Activated gamma-delta T cell treated with anti-CD3 and anti-CD28 coated beads, Interleukin-2, amount 50 U/mL, for 16 hours (primary cell): ENCODE results near the gene MAB21L2.
"Not testable (repeated sequence)": the region's sequence is repeated elsewhere in the genome, so short reads cannot be mapped to it uniquely, and the experiment has no call there.

Experiments
- DNase-seq: peaks from one replicate; pipeline ENCODE4 v3.0.0-alpha.2; 2020; ENCODE audit warnings: low read depth

Gene MAB21L2

DNA sequence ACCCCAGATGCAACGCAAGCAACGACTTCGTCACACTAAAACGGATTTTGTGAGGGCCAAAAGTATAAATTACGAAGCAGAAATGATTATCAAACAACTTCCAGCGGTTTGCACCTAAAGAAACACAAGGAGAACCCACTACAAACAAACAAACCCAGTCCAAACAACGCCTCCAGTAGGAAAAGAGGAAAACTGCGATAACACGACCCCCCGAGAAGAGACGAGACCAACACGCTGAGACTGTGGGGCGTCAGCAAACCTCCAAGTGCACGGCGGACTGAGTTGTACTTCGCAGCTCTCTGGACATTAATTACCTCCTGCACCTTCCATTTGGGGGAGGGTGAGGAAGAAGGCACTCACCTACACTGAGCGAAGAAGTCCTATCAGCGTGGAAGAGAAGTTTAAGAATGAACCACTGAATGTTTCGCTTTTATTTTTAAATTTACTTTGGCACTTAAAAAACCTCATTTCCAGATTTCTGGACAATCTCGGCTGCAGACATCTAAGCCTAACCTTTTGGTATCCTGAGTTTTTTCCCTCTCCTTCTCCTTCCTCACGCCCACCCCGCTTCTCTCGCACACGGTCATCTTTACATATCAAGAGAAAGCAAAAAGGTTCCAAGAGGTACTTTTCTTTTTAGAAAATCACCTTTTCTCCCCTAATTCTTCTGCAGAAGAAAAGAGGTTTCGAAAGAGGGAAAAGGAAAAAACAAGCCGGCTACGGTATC, at the start of gene MAB21L2:
TSS of gene MAB21L2 (plus strand) at position 6 of the 727 bp plus-strand sequence. CDS start 879 bp downstream, outside the sequence.
- DNase-seq: no peak

DNA sequence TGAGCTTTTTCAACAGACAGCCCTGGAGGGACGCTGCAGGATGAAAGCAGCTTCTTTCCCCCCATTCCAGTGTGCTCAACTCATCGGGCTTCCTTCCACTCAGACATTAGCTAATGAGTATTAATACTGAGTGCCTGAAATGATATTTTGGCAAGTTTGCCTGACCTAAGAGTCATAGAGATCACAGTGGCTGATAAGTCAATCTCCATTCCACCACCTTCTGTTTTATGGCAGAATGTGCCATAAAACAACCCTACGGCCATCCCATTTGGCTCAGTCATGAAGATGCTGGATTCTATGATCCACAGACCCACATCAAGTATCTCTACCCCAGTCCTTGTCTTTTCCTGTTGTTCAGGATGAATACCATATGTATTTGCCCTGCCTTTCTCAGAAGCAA, 48.3 kb upstream of the MAB21L2 start:
- no peak for DNase-seq

DNA sequence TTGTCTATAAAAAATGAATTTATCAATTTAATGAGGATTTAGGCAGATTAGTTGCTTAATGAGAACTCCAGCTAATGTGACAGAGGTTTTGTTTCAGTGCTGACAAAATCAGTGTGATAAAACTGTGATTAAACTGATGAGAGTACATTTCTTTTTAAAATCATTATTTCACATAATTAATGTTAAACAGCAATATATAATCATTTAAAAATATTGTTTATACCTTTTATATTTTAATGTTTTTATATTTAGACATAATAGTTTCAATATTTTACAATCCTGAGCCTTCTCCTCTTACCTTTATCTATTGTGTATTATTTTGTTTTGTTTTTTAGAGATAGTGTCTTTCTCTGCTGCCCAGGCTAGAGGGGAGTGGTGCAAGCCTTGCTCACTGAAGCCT, 47.1 kb upstream of the MAB21L2 start:
- DNase-seq: no peak

DNA sequence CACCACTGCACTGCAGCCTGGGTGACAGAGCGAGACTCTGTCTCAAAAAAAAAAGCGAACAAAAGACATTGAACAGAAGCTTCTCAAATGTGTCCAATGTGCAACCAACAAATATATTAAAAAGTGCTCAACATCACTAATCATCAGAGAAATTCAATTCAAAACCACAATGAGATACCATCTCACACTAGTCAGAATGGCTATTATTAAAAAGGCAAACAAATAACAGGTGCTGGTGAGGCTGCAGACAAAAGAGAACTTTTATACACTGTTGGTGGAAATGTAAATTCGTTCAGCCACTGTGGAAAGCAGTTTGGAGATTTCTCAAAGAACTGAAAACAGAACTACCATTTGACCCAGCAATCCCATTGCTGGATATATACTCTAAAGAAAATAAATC, 44.0 kb upstream of the MAB21L2 start:
- not testable (repeated sequence) for DNase-seq

GRCh38 chr4:150540536-150540935, 41.4 kb upstream of the MAB21L2 start:
- DNase-seq: no peak

DNA sequence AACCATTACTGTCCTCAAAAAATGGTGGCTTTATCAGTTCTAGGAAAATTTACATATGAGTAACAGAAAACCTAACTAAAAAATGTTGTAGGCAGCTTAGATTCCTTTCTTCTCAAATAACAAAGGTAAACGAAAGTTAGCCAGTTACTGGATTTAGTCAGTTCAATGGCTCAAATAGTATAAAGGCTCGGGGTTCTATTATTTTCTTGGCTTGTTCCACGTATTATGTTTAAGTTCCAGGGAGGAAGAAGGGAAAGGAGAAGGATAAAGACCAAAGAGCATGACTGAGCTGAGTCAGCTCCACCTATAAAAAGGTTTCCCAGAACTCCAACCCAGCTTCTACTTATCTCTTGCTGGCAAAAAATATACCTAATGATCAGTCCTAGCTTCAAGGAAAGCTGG, 41.0 kb upstream of the MAB21L2 start:
- no peak for DNase-seq

GRCh38 chr4:150541681-150542080, 40.3 kb upstream of the MAB21L2 start:
- no peak for DNase-seq

- DNase-seq: no peak
Measured at GRCh38 chr4:150543042-150543441, 38.9 kb upstream of the MAB21L2 start.

DNA sequence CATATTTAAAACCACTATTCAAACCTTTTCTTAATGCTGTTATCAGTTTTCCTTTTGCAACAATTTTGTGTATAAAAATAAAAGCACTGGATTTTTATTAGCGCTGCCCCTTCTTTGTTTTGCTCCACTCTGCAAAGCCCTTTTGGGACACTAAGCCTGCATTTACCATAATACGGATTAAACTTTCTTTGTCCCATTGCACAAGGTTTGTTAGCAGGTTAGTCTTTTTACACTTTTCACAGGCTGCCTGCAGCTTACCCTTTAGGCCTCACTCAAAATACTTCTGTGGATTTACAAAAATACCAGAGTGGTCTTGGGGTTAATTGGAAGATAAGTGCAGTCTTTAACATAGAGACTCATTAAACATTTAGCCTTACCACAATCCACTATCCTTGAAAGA, 35.7 kb upstream of the MAB21L2 start:
- DNase-seq: no peak

GRCh38 chr4:150547154-150547838, 34.7 kb upstream of the MAB21L2 start:
- no peak for DNase-seq

GRCh38 chr4:150557811-150558210, 24.1 kb upstream of the MAB21L2 start:
- not testable (repeated sequence) for DNase-seq

GRCh38 chr4:150561143-150561737, 20.7 kb upstream of the MAB21L2 start:
- no peak for DNase-seq

- DNase-seq: no peak
Measured at GRCh38 chr4:150562250-150562649, 19.7 kb upstream of the MAB21L2 start.

- DNase-seq: no peak
Measured at GRCh38 chr4:150562751-150563150, 19.2 kb upstream of the MAB21L2 start.

DNA sequence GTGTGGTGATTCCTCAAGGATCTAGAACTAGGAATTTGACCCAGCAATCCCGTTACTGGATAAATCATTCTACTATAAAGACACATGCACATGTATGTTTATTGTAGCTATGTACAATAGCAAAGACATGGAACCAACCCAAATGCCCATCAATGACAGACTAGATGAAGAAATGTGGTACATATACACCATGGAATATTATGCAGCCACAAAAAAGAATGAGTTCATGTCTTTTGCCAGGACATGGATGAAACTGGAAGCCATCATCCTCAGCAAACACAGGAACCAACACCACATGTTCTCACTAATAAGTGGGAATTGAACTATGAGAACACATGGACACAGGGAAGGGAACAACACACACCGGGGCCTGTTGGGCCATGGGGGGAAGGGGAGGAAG, 17.0 kb upstream of the MAB21L2 start:
- not testable (repeated sequence) for DNase-seq

DNA sequence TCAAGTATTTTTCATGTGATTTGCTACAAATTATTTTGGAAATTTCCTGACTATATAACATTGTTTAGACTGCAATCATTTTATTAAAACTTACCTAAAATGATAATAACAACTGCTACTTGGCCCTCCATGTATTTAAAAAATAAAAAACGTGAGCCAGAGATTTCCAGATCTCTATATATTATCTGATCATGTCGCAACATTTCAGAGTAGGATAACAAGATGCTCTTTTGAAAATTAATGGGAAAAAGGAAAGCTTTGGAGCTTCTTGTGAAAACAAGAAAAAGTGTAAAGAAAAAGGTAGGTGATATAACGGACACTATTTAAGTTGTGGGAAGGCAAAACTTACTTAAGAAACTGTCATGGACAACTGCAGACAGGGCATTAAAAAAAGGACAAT, 14.9 kb upstream of the MAB21L2 start:
- no peak for DNase-seq

- no peak for DNase-seq
Measured at GRCh38 chr4:150569384-150569987, 12.5 kb upstream of the MAB21L2 start.

DNA sequence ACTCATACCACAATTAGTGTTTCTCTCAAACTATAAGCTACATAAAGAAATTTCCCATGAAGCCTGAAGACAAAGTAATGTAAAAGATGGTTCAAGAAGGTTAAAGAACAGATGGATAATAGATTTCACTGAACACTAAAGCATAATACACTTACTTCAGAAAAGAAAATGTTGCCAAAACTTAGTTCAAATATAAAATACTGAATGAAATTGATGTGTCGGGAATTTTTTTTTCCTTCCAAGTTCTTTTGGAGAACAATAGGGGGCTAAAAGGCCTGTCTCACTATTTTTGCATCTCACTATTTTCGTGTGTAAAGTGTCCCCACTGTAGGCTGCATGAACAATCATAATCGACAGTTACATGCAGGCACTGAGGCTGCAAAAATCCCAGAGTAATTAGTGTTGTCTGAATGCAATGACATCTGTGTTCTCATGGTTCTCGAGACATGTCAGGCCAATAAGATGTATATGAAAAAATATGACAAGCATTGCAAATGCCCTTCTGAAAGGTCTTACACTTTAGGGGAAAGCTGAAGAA, 11.9 kb upstream of the MAB21L2 start:
- no peak for DNase-seq

DNA sequence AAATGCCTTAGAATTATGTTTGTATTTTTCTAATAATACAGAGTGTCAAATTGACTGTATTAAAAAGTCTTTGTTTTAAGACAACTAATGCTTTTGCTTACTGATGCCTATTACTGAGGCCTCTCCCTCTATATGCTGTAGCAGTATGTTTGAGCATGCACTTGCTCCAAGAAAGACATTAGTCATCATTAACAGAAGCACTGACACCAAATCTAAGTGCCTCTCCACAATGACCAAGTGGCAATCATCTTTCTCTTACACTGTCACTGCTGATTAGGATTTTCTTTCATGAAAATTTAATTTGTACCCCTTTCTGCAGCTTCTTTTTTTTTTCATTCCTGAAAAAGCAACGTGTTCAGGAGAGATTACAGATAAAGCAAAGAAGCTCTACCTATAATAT, 11.1 kb upstream of the MAB21L2 start:
- DNase-seq: no peak

GRCh38 chr4:150572704-150573504, 9.0 kb upstream of the MAB21L2 start:
- no peak for DNase-seq

GRCh38 chr4:150573534-150573933, 8.4 kb upstream of the MAB21L2 start:
- DNase-seq: no peak

- DNase-seq: no peak
Measured at GRCh38 chr4:150574678-150575077, 7.3 kb upstream of the MAB21L2 start.
